Non-pigmented ciliary epithelial cell (primary cell): Measurements from ENCODE around the gene TRIM49D2.
"Not testable (repeated sequence)": the region's sequence is repeated elsewhere in the genome, so short reads cannot be mapped to it uniquely, and the experiment has no call there.

Source experiments
- DNase-seq: peaks from one replicate; pipeline ENCODE4 v3.0.0-alpha.2; 2010; ENCODE audit warnings: low read depth

The TRIM49D2 gene, protein sequence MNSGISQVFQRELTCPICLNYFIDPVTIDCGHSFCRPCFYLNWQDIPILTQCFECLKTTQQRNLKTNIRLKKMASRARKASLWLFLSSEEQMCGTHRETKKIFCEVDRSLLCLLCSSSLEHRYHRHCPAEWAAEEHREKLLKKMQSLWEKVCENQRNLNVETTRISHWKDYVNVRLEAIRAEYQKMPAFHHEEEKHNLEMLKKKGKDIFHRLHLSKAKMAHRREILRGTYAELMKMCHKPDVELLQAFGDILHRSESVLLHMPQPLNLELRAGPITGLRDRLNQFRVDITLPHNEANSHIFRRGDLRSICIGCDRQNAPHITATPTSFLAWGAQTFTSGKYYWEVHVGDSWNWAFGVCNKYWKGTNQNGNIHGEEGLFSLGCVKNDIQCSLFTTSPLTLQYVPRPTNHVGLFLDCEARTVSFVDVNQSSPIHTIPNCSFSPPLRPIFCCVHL

GRCh38 chr11:89923764-89924163 is at the start of gene TRIM49D2:
Gene TRIM49D2, plus strand, starts transcription at chr11:89924064. Its CDS starts 2,698 bp downstream, at chr11:89926762.
- DNase-seq, result not testable (repeated sequence)

- DNase-seq, result not testable (repeated sequence)
Observed at GRCh38 chr11:89877511-89877910, 46.4 kb upstream of the TRIM49D2 start.

DNA sequence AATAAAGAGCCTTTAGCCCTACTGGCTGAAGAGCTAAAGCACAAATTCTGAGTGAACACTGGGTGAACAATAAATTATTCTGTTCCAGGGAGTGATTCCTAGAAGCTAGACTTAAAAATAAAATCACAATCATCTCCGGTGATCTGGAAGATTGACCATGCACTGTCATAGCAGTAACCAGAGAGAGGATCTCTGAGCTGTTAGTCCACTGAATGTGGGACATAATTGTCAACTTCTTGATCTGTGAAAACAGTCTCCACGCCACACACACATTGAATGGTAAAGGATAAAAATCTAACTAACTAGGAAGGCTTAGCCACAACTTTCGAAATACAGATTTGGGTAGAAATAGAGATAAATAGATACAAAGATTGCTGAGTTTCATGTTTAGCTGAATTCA is 30.6 kb upstream of the TRIM49D2 start:
- DNase-seq, result not testable (repeated sequence)

GRCh38 chr11:89900809-89901208 is 23.1 kb upstream of the TRIM49D2 start:
- DNase-seq, result not testable (repeated sequence)

- DNase-seq, result no peak
Observed at GRCh38 chr11:89922195-89922660, 1.6 kb upstream of the TRIM49D2 start, which contains the start of gene TRIM49D1. Gene TRIM49D1, minus strand, starts transcription at chr11:89922245. Its CDS starts 4,535 bp downstream, at chr11:89917710.

GRCh38 chr11:89960833-89961232 is 37.0 kb downstream of the TRIM49D2 start:
- DNase-seq, result not testable (repeated sequence)

DNA sequence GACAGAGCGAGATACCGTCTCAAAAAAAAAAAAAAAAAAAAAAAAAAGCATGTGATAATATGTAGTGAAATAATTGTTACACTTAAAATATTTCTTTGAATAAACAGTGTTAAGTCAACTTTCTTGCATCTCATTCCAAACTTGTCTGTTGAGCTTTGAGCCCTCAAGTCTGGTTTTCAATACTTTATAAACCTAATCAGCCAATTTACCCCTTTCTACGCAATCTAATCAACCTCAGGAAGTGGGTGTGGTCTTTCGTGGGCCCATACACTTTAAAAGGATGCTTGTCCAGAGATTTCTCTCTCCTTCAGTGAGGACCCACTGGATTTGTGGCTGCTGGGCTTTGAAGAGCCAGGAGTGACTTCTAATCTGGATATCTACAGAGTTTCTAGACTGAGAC is 41.9 kb downstream of the TRIM49D2 start, which contains the start of gene TRIM64:
Gene TRIM64, plus strand, starts transcription at position 301 of the 400 bp plus-strand sequence. CDS start 2,467 bp downstream, outside the sequence.
- not testable (repeated sequence) for DNase-seq
